ENCODE measurements around the gene CAPN5.

CAPN5 gene

DNA sequence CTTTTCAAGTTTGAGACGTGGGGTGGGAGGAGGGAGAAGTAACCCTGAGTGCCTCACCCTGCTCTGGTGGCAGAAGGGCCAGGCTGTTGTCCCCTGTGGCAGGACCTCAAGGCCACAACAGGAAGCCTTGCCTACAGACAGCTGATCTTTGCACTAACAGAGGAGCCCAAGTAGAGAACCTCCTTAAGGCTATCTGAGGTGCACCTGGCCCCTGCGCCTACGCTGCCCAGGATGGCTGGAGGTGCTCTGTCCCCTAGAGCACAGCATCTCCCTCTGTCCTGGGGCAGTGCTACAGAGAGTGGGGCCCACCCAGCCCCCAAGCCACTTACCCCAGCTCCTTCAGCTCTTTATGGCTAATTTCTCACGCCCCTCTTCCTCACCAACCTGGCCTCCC lies 88.3 kb downstream of the CAPN5 start:
- ATAC-seq = no peak
- TF ChIP-seq ZFP30 (CRISPR knock-in tag; IDR thresholded peaks at IDR 0.05) (no peak), ARNTL (CRISPR knock-in tag; IDR thresholded peaks at IDR 0.05; ENCODE audit: borderline replicate concordance, low read depth) (no peak), TSHZ2 (CRISPR knock-in tag; IDR thresholded peaks at IDR 0.05) (no peak), OSR1 (CRISPR knock-in tag; IDR thresholded peaks at IDR 0.05) (no peak), CSDC2 (CRISPR knock-in tag; IDR thresholded peaks at IDR 0.05) (no peak), CREB5 (CRISPR knock-in tag; IDR thresholded peaks at IDR 0.05; ENCODE audit: low read depth) (no peak), ESRRG (CRISPR knock-in tag; IDR thresholded peaks at IDR 0.05) (no peak), ZC3H10 (CRISPR knock-in tag; IDR thresholded peaks at IDR 0.05) (no peak), ISL1 (CRISPR knock-in tag; IDR thresholded peaks at IDR 0.05) (no peak), GLIS3 (CRISPR knock-in tag; IDR thresholded peaks at IDR 0.05) (no peak), TCF4 (CRISPR knock-in tag; IDR thresholded peaks at IDR 0.05; ENCODE audit: borderline replicate concordance) (no peak), ZNF565 (CRISPR knock-in tag; conservative IDR thresholded peaks at IDR 0.05; ENCODE audit: low read depth) (no peak), SNAI2 (CRISPR knock-in tag; IDR thresholded peaks at IDR 0.05) (no peak)
- TF ChIP-seq, protein P1, sequence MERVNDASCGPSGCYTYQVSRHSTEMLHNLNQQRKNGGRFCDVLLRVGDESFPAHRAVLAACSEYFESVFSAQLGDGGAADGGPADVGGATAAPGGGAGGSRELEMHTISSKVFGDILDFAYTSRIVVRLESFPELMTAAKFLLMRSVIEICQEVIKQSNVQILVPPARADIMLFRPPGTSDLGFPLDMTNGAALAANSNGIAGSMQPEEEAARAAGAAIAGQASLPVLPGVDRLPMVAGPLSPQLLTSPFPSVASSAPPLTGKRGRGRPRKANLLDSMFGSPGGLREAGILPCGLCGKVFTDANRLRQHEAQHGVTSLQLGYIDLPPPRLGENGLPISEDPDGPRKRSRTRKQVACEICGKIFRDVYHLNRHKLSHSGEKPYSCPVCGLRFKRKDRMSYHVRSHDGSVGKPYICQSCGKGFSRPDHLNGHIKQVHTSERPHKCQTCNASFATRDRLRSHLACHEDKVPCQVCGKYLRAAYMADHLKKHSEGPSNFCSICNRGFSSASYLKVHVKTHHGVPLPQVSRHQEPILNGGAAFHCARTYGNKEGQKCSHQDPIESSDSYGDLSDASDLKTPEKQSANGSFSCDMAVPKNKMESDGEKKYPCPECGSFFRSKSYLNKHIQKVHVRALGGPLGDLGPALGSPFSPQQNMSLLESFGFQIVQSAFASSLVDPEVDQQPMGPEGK (CRISPR knock-in tag; IDR thresholded peaks at IDR 0.05; ENCODE audit: borderline replicate concordance) = no peak
- TF ChIP-seq, protein P2, sequence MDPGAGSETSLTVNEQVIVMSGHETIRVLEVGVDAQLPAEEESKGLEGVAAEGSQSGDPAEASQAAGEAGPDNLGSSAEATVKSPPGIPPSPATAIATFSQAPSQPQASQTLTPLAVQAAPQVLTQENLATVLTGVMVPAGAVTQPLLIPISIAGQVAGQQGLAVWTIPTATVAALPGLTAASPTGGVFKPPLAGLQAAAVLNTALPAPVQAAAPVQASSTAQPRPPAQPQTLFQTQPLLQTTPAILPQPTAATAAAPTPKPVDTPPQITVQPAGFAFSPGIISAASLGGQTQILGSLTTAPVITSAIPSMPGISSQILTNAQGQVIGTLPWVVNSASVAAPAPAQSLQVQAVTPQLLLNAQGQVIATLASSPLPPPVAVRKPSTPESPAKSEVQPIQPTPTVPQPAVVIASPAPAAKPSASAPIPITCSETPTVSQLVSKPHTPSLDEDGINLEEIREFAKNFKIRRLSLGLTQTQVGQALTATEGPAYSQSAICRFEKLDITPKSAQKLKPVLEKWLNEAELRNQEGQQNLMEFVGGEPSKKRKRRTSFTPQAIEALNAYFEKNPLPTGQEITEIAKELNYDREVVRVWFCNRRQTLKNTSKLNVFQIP (CRISPR knock-in tag; IDR thresholded peaks at IDR 0.05; ENCODE audit: borderline replicate concordance, low read depth) = no peak
- TF ChIP-seq, protein P3, sequence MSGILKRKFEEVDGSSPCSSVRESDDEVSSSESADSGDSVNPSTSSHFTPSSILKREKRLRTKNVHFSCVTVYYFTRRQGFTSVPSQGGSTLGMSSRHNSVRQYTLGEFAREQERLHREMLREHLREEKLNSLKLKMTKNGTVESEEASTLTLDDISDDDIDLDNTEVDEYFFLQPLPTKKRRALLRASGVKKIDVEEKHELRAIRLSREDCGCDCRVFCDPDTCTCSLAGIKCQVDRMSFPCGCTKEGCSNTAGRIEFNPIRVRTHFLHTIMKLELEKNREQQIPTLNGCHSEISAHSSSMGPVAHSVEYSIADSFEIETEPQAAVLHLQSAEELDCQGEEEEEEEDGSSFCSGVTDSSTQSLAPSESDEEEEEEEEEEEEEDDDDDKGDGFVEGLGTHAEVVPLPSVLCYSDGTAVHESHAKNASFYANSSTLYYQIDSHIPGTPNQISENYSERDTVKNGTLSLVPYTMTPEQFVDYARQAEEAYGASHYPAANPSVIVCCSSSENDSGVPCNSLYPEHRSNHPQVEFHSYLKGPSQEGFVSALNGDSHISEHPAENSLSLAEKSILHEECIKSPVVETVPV (CRISPR knock-in tag; IDR thresholded peaks at IDR 0.05) = no peak

DNA sequence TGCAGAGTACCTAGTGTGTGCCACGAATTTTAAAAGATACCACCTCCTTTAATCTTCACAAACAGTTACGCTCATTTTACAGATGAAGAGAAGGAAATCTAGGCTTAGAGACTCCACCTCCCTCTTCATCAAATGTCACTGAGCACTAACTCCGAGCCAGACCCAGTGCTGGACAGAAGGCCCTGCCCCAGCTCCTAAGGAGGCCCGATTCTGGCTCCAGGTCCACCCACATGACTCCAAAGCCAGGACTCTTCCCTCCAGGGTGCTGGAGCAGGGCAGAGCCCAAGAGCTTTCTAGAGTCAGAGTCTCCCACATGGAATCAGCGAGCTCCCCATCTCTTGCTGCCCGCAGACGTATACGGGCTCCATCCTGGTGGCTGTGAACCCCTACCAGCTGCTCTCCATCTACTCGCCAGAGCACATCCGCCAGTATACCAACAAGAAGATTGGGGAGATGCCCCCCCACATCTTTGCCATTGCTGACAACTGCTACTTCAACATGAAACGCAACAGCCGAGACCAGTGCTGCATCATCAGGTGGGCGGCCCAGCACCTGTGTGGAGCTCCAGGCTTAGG lies 88.9 kb downstream of the CAPN5 start:
- no peak for TF ChIP-seq ISL1 (CRISPR knock-in tag; IDR thresholded peaks at IDR 0.05)
- no peak for TF ChIP-seq PPARA (CRISPR knock-in tag; IDR thresholded peaks at IDR 0.05; ENCODE audit: borderline replicate concordance)
- TF ChIP-seq CSDC2 (CRISPR knock-in tag; IDR thresholded peaks at IDR 0.05) = no peak
- no peak for TF ChIP-seq ZC3H10 (CRISPR knock-in tag; IDR thresholded peaks at IDR 0.05)
- no peak for TF ChIP-seq TCF4 (CRISPR knock-in tag; IDR thresholded peaks at IDR 0.05; ENCODE audit: borderline replicate concordance)
- no peak for TF ChIP-seq BACH2 (CRISPR knock-in tag; IDR thresholded peaks at IDR 0.05; ENCODE audit: borderline replicate concordance)
- TF ChIP-seq, protein P2 (CRISPR knock-in tag; IDR thresholded peaks at IDR 0.05; ENCODE audit: borderline replicate concordance, low read depth) = no peak
- TF ChIP-seq CREB5 (CRISPR knock-in tag; IDR thresholded peaks at IDR 0.05; ENCODE audit: low read depth) = no peak
- TF ChIP-seq ZNF70 (CRISPR knock-in tag; IDR thresholded peaks at IDR 0.05) = no peak
- TF ChIP-seq, protein P3 (CRISPR knock-in tag; IDR thresholded peaks at IDR 0.05) = no peak
- TF ChIP-seq ZNF565 (CRISPR knock-in tag; conservative IDR thresholded peaks at IDR 0.05; ENCODE audit: low read depth) = no peak
- no peak for ATAC-seq

Measured in SK-N-SH treated with all-trans-retinoic acid at 6 μM for 48 hours (cell line).